ENCODE results near the gene DGKD.

DGKD gene

DNA sequence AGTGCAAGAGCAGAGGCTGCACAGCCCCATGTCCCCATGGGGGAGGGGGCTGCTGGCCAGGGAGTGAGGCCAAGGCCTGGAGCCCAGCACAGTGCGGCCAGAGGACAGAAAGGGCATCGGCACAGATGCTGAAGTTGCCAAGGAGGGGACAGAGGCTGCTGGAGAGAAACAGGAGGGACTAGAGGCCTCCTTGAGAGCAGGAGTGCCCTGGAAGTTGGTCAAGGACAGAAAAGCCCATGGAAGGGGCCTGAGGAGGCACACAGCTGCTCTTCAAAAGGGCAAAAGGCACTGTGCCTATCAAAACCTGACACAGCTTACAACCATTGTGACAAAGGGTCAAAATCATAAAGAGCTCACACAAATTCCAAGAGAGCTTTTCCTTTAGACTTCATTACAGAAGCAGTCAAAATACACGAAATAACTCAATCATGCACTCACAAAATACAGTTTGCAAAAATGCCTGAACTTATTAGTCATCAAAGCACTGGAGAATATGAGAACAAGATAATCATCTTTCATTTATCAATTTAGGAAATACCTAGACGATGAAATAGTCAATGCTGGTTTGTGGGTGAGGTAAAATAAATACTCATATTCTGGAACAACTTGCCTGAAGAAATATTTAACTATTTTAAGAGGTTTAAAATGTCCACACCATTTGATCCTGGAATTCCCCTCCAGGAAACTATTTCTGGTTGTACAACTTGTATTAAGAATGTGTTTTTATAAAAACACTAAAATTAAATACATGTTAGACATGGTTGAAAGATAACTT, 132.7 kb downstream of the DGKD start:
- in situ Hi-C loops (cut with MboI; ENCODE audit: low sequenced_read_pairs) = no loop called here

DNA sequence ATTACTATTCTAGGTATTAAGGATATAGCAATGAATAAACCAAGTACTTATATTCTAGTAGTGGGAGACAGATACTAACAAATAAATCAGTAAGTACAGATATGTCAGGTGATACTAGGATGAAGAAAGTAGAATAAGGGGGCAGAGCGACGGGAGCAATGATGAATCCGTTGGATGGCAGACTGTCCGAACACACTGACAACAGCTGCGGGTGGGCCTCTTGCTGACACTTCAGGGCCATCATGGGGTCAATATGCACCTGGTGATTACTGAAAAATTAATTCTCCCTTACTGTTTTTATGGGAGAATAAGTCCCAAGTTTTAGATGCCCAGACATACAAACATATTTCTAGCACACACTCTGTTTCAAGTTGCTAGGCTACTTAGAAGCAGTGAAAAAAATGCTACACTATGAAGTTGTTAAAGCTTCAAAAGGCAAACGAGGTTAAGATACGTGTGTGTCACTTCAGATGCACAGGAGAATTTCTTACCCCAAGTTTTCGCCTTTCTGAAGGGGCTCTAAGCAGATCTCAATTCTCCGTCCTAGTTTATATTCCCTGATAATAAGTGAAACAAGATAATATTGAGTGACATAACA, 133.6 kb downstream of the DGKD start:
- in situ Hi-C loops (cut with MboI; ENCODE audit: low sequenced_read_pairs) = no loop called here

DNA sequence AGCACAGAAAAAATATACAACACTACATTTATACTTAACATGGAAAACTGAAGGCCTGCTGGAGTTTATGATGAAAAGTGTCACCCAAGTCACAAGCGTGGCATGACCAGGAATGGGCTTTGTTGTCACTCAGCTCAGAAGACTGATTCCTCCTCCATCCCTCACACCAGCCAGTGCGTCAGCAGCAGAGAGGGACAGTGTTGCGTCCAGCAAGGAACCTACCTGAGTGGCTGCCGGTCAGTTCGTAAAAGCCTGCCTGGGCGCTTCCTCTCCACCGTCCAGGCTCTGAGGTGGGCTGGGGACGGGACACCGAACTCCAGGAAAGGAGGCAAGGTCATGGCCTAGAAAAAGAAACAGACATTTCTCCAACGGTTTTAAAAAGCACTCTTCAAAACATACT, 134.8 kb downstream of the DGKD start:
- in situ Hi-C loops (cut with MboI; ENCODE audit: low sequenced_read_pairs) = no loop called here

DNA sequence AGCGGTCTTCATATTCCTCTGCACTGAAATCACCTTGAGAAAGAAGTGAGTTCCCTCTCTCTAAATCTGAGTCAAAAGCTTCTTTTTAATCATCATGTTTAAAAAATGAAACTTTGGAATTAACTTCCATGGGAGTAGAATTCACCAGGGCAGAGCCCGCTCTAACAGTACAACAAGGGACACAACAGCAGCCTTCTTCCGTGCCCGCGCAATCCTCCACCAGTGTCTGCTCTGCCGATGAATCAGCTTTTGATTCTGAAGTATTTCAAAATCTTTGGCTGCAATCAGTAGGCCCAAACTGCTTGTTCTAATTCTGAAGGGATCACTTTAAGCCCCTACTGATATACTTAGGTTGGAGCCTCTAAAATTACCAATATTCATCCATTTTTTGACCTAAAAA, 135.4 kb downstream of the DGKD start:
- in situ Hi-C loops (cut with MboI; ENCODE audit: low sequenced_read_pairs) = no loop called here

DNA sequence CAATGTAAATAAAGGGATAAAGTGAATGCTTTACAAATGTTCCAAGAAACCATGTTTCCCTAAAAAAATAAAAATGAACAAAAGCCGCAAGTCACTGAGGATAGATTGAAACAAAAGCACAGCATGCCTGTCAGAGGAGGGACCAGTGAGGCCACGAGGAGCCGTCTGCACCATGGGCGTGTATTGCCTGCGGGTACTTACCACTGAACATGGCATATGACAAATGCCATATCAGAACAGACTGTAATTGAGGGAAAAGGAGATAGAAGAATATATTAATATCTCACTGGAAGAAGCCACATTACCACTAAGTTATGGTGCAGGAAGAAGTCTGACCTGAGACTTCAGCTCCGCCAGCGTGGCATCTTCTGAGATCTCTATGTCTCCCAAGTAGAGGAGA, 136.5 kb downstream of the DGKD start:
- in situ Hi-C loops (cut with MboI; ENCODE audit: low sequenced_read_pairs) = no loop called here

DNA sequence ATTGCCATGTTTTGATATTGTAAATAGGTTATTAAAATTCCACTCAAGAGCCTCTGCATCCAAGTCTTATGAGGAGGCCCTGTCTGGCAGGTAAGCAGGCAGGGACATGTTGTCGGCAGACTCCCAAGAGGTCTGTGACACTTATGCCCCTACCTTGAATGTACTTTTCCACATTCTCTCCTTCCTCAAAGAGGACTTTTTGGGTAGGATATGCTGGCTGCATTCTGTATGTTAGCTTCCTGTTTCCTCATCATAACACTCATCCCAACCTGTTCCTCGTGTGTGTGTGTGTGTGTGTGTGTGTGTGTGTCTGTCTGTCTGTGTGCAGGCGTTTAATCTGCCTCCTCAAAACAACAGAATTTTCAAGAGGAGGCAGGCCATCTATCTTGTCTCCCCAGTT, 137.0 kb downstream of the DGKD start:
- in situ Hi-C loops (cut with MboI; ENCODE audit: low sequenced_read_pairs) = no loop called here

DNA sequence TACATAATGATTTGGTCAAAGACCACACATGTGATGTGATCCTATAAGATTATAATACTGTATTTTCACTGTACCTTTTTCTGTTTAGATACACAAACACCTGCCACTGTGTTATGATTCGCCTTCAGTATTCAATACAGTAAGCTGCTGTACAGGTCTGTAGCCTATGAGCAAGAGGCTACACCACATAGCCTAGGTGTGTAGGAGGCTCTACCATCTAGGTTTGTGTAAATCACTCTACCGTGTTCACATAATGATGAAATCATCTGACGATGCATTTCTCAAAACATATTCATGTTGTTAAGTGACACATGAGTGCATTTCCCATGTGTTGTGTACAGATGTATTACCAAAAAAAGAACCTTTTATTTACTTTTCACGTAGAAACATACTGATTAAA, 137.8 kb downstream of the DGKD start:
- in situ Hi-C loops (cut with MboI; ENCODE audit: low sequenced_read_pairs) = no loop called here

DNA sequence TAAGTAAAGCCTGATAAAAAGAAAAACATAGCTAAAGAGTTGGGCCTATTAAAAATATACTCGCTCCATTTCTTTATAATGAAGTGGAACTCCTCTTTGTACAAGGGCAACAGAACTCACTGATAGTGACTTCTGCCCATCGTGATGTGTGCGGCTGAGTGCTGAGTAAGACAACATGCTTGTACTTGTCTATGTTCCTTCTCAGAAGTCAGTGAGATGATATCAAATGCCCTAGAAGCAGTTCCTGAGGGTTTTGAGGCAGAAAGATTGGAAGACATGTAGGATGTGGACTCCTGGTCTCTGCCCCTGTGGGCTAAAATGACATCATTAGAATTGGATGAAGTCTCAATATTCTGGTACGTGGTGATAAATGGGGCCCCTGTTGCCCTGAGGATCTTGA, 138.5 kb downstream of the DGKD start:
- in situ Hi-C loops (cut with MboI; ENCODE audit: low sequenced_read_pairs) = no loop called here

DNA sequence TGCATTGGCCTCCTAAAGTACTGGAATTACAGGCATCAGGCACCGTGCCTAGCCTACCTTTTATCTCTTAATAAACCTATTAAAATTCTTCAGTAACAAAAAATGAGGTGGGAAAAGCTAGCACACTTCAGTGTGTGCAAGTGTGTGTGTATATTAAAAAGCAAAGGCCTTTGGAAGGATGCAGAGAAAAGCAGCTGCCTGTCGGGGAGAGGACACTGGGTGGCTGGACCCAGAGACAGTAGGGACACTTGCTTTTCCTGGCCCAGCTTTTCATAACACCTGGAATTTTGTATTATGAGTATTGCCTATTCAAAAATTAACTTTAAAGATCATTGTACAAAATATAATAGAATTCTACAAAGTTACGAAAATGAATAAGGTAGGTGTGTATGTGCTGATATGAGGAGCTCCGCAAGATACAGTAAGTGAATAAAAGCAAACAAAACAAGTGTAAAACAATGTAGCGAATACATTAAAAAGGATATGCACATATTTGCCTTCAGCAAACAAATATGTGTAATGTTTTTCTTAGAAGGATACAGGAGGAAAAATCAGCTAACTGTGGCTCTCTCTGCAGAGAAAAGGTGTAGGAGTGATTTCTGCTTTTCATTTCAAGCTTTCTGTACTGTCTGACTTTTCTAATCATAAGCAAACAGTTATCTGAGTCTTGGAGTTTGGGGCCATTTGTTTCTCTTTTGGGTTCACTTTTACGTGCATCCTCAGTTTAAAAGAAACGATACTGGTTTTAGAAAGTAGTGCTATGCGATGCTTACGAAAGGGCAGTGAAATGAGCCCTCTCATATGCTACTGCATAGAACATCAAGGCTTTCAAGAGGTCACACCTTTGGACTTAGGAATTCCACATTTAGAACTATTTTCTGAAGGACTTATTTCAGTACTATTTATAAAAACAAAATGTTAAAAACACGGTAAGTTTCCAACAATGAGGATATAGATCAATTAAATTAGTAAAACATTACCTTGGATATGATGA, 141.5 kb downstream of the DGKD start:
- in situ Hi-C loops (cut with MboI; ENCODE audit: low sequenced_read_pairs) = no loop called here

DNA sequence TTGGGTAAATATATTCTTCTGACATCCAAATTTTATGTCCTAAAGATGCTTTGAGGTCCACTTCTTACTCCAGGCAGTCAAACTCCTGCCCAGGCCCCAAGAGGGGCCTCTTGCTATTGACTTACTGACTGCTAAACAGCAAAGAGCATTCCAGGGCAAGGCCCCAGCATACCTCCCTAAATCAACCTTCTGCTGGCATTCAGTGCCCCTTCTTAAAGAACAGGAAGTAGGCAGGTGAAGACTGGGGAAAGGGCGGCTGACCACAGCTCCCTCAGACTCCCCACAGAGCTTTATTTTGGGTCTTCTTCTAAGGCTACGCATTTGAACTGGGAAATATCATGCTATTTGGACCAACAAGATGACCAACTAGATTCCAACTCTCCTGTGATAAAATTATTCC, 143.4 kb downstream of the DGKD start:
- in situ Hi-C loops (cut with MboI; ENCODE audit: low sequenced_read_pairs) = no loop called here

DNA sequence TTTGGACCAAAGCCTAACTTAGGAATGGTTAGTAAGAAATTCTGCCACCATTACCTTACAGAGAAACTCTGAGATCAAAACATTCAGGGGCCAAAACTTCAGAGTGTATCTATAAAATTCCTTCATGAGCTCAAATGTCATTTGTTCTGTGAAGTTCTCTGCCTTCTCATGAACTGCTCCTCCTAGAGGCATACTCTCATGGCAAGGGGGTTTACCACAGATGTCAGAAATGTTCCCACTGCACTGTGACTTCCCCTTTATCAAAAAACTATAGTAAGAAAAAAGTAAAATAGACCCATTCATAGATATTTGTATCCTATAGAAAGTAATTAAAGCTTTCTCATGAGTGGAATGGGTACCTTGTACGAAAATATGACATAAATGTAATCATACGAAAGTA, 143.8 kb downstream of the DGKD start:
- in situ Hi-C loops (cut with MboI; ENCODE audit: low sequenced_read_pairs) = no loop called here

DNA sequence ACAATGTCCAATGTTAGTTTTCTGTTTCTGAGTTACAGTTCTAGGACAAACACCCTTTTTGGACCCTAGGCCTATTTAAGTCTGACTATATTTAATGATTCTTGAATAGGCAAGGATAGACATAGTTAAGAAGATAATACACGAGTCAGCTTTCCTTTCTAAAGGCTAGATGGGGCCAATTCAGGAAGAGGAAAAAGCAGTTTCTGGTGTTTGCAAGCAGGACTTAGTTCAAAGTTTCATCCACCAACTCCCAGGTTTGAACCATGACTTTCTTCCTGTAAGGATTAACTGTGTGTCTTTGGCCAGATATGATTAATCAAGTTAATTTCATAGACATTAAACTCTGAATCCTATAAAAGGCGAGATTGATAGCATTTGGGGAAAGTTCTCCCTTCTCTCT, 145.6 kb downstream of the DGKD start:
- in situ Hi-C loops (cut with MboI; ENCODE audit: low sequenced_read_pairs) = no loop called here

DNA sequence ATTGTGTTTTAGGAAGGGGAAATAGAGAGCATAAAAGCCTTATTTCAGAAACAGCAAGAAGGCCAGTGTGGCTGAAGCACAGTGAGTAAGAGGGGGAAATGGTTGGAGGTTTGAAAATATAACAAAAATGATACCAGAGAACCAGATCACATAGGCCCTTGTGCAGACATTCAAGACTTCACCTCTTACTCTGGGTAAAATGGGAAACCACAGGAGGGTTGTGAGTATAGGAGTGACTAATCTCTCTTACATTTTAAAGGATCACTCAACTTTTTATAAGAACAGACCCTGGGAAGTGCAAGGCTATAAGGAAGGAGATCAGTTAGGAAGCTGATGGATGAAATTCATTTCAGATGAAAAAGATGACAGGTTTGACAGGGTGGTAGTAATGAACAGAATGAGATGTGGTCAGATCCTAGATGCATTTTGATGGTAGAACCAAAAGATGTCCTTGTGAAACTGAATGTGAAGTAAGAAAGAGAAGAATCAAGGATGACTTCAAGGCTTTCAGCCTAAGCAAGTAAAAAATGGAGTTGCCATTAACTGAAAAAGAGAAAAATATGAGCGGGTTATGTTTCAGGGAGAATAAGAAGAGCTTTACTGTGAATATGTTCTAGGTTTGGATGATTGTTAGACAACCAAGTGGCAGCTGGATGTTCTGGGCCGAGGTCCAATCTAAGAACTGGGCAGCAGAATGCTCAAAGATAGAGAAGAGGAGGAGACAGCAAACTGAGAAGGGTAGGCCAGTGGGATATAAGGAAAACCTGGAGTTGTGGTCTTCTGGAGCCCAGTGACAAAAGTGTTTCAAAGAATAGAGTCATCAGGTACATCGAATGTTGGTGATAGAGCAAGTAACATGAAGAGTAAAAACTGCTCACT, 147.1 kb downstream of the DGKD start:
- in situ Hi-C loops (cut with MboI; ENCODE audit: low sequenced_read_pairs) = no loop called here

DNA sequence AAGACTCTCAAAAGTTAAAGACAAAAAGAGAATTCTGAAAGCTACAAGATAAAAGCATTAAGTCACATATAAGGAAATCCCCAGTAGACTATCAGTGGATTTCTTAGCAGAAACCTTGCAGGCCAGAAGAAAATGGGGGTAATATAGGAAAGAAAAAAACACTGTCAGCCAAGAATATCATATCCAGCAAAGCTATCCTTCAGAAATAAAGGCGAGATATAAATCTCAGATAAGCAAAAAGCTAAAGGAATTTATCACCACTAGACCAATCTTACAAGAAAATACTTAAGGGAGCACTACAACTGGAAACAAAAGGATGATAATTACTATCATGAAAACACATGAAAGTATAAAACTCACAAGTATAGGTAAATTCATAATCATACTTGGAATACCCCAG, 149.2 kb downstream of the DGKD start:
- in situ Hi-C loops (cut with MboI; ENCODE audit: low sequenced_read_pairs) = no loop called here

DNA sequence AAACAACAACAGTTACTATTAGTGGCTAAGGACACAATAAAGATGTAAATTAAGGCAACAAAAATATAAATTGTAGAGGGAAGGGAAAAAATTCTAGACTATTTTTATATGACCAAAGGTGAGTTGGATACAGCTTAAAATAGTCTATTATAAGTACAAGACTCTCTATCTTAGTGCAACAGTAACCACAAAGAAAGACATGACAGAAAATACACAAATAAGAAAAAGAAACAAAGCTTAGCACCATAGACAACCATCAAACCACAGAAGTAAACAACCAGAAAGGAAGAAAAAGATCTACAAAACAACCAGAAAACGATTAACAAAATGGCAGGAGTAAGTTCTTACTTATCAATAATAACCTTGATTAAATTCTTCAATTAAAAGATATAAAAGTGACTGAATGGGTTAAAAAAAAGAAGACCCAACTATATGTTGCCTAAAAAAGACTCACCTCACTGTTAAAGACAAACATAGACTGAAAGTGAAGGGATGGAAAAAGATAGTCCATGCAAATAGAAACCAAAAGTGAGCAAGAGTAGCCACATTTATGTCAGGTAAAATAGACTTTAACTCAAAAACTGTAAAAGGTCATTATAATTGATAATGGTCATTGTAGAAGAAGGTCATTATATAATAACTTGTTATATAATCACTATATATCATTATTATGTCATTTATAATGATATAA, 149.8 kb downstream of the DGKD start:
- in situ Hi-C loops (cut with MboI; ENCODE audit: low sequenced_read_pairs) = no loop called here

DNA sequence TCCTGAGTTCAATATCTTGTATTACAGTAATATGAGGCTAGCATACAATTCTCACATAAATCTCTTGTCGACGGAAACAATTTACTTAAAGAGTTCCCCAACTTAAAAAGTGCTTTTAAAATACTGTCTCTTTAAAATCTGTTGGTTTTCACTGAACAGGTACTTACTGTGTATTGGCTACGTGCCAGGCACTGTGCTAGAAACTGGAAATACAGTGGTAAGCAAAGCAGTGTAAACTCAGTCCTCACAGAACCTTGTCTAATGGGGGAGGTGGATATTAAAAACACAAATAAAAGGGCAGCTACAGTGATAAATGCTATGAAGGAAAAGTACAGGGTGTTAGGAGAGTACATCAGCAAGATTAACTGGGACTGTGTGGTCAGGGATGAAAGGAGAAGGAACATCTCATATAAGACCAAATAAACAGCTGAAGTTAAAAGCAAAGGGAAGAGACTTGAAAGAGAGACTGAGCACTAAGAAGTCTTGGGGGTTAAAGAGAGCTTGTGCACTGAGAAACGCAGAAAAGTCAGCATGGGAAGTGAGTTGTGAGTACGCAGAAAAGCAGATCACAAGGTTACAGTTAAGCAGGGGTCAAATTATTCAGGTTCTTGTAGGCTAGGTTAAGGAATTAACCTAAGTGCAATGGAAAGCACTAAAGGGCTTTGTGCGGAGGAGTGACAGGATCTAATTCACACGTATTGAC, 159.8 kb downstream of the DGKD start:
- in situ Hi-C loops (cut with MboI; ENCODE audit: low sequenced_read_pairs) = no loop called here

DNA sequence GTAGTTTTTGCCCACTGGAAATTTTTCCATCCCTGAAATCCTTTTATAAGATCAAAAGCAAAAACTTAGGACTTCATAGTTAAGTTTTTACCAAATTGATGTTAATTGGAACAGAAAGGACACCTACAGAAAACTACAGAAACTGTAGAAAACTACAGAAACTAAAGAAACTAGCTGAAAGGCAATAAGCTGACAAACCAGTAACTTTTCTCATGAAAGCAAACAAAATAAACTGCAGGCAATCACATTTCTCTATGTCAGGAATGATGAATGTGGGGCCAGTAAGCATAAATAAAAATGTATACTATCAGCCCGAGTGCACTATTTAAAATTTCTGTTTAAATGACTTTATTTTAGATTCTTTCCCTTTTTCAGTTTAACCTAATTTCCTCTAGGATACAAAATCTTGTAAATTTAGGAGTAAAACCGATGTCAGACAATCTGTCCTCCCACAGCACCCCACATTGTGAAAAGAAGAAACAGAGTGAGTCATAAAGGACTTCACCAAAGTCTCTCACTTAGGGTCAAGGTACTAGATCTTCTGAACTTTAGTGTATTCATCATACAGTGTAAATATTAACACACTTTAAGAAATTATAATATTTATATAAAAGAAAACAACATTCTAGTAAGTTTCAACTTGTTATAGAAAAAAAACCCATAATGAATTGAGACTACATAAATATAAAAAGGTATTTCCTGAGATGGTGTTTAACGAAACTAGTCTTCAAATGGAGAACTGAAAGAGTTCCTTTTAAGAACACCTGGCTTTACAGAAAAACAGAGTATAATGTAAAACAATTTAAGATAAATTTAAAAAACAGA, 165.7 kb downstream of the DGKD start:
- in situ Hi-C loops (cut with MboI; ENCODE audit: low sequenced_read_pairs) = no loop called here
